Measurements from ENCODE around the gene BRPF1. TPM values are rescaled to one million over a fixed set of nuclear protein-coding genes. Genes with fewer than 3 reads are reported as not detected.

BRPF1 gene
- polyA plus RNA-seq, 1 donor from 2014 or later = 14.9 TPM

- Histone ChIP-seq H3K9me2 (ENCODE audit: insufficient read depth, low read length) (no peaks in the 10 kb centered on the region), H4K20me1 (ENCODE audit: insufficient read depth) (no peaks in the 10 kb centered on the region), H3K27me3 (ENCODE audit: insufficient read depth, low read depth, low read length) (no peaks in the 10 kb centered on the region), H2AFZ (ENCODE audit: low read depth, low read length) (no peak overlapping the region), H3K36me3 (ENCODE audit: insufficient read depth, low read length) (no peaks in the 10 kb centered on the region), H3K9me3 (ENCODE audit: low read length) (no peaks in the 10 kb centered on the region), H3K4me2 (ENCODE audit: low read length) (no peak overlapping the region), H3K79me2 (replicated peaks; ENCODE audit: insufficient read depth, low read length) (no peaks in the 10 kb centered on the region), H3K4me3 (ENCODE audit: low read length) (no peak overlapping the region), H3K9ac (ENCODE audit: low read length) (no peak overlapping the region), H3F3A (ENCODE audit: insufficient read depth, low read length, poor library complexity, severe bottlenecking) (no peaks in the 10 kb centered on the region), H3K27ac (ENCODE audit: low read length) (no peak overlapping the region)
- TF ChIP-seq TAF1 (IDR thresholded peaks at IDR 0.05; ENCODE audit: low read depth) (no peak), MXI1 (conservative IDR thresholded peaks at IDR 0.05; ENCODE audit: poor library complexity, severe bottlenecking) (no peak), SMC3 (conservative IDR thresholded peaks at IDR 0.05; ENCODE audit: poor library complexity) (no peak), EP300 (conservative IDR thresholded peaks at IDR 0.05; ENCODE audit: poor library complexity, severe bottlenecking) (no peak), EZH2 (IDR thresholded peaks at IDR 0.05; ENCODE audit: borderline replicate concordance, insufficient read depth, low read length, poor library complexity, severe bottlenecking) (no peak), POLR2AphosphoS5 (IDR thresholded peaks at IDR 0.05) (no peak), RAD21 (conservative IDR thresholded peaks at IDR 0.05) (no peak)
- TF ChIP-seq, protein P1, sequence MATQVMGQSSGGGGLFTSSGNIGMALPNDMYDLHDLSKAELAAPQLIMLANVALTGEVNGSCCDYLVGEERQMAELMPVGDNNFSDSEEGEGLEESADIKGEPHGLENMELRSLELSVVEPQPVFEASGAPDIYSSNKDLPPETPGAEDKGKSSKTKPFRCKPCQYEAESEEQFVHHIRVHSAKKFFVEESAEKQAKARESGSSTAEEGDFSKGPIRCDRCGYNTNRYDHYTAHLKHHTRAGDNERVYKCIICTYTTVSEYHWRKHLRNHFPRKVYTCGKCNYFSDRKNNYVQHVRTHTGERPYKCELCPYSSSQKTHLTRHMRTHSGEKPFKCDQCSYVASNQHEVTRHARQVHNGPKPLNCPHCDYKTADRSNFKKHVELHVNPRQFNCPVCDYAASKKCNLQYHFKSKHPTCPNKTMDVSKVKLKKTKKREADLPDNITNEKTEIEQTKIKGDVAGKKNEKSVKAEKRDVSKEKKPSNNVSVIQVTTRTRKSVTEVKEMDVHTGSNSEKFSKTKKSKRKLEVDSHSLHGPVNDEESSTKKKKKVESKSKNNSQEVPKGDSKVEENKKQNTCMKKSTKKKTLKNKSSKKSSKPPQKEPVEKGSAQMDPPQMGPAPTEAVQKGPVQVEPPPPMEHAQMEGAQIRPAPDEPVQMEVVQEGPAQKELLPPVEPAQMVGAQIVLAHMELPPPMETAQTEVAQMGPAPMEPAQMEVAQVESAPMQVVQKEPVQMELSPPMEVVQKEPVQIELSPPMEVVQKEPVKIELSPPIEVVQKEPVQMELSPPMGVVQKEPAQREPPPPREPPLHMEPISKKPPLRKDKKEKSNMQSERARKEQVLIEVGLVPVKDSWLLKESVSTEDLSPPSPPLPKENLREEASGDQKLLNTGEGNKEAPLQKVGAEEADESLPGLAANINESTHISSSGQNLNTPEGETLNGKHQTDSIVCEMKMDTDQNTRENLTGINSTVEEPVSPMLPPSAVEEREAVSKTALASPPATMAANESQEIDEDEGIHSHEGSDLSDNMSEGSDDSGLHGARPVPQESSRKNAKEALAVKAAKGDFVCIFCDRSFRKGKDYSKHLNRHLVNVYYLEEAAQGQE (IDR thresholded peaks at IDR 0.05; ENCODE audit: borderline replicate concordance) = no peak
- TF ChIP-seq, protein P2, sequence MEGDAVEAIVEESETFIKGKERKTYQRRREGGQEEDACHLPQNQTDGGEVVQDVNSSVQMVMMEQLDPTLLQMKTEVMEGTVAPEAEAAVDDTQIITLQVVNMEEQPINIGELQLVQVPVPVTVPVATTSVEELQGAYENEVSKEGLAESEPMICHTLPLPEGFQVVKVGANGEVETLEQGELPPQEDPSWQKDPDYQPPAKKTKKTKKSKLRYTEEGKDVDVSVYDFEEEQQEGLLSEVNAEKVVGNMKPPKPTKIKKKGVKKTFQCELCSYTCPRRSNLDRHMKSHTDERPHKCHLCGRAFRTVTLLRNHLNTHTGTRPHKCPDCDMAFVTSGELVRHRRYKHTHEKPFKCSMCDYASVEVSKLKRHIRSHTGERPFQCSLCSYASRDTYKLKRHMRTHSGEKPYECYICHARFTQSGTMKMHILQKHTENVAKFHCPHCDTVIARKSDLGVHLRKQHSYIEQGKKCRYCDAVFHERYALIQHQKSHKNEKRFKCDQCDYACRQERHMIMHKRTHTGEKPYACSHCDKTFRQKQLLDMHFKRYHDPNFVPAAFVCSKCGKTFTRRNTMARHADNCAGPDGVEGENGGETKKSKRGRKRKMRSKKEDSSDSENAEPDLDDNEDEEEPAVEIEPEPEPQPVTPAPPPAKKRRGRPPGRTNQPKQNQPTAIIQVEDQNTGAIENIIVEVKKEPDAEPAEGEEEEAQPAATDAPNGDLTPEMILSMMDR (IDR thresholded peaks at IDR 0.05; ENCODE audit: poor library complexity, severe bottlenecking) = no peak
Measured at GRCh38 chr3:9779721-9780457, 48.4 kb downstream of the BRPF1 start.

DNA sequence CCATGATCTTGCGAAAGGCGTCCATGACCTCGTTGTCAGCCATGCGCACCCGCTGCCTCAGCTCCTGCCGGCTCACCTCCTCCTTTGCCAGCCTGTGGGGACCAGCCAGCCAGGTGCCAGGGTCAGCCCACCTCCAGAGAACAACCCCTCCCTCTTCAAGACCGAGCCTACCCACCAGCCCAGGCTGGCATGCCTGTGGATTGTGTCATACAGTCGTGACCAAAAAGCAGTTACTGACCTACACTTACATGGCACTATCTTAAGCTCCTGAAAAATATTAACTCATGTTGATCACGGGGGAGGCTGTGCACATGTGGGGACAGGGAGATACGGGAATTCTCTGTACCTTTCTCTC lies 48.9 kb downstream of the BRPF1 start:
- Histone ChIP-seq H3K9me2 (ENCODE audit: insufficient read depth, low read length) (no peaks in the 10 kb centered on the region), H3K9ac (ENCODE audit: low read length) (no peak overlapping the region), H2AFZ (ENCODE audit: low read depth, low read length) (no peak overlapping the region), H3K36me3 (ENCODE audit: insufficient read depth, low read length) (no peaks in the 10 kb centered on the region), H3K79me2 (replicated peaks; ENCODE audit: insufficient read depth, low read length) (no peaks in the 10 kb centered on the region), H3K4me3 (ENCODE audit: low read length) (no peak overlapping the region), H4K20me1 (ENCODE audit: insufficient read depth) (no peaks in the 10 kb centered on the region), H3K9me3 (ENCODE audit: low read length) (no peaks in the 10 kb centered on the region), H3K27ac (ENCODE audit: low read length) (no peak overlapping the region), H3K27me3 (ENCODE audit: insufficient read depth, low read depth, low read length) (no peaks in the 10 kb centered on the region), H3K4me2 (ENCODE audit: low read length) (no peak overlapping the region), H3F3A (ENCODE audit: insufficient read depth, low read length, poor library complexity, severe bottlenecking) (no peaks in the 10 kb centered on the region)
- TF ChIP-seq EZH2 (IDR thresholded peaks at IDR 0.05; ENCODE audit: borderline replicate concordance, insufficient read depth, low read length, poor library complexity, severe bottlenecking) = no peak
- no peak for TF ChIP-seq RAD21 (conservative IDR thresholded peaks at IDR 0.05)
- TF ChIP-seq TAF1 (IDR thresholded peaks at IDR 0.05; ENCODE audit: low read depth) = no peak
- no peak for TF ChIP-seq SMC3 (conservative IDR thresholded peaks at IDR 0.05; ENCODE audit: poor library complexity)
- no peak for TF ChIP-seq MXI1 (conservative IDR thresholded peaks at IDR 0.05; ENCODE audit: poor library complexity, severe bottlenecking)
- no peak for TF ChIP-seq EP300 (conservative IDR thresholded peaks at IDR 0.05; ENCODE audit: poor library complexity, severe bottlenecking)
- TF ChIP-seq, protein P2 (IDR thresholded peaks at IDR 0.05; ENCODE audit: poor library complexity, severe bottlenecking) = no peak
- TF ChIP-seq POLR2AphosphoS5 (IDR thresholded peaks at IDR 0.05) = no peak
- TF ChIP-seq, protein P1 (IDR thresholded peaks at IDR 0.05; ENCODE audit: borderline replicate concordance) = no peak
